Stimulated activated CD4-positive, alpha-beta T cell treated with anti-CD3 and anti-CD28 coated beads, Interleukin-2, amount 100 ng/mL, for 4 hours (primary cell): ENCODE results near the gene CLDN17.

Source experiments
- DNase-seq: peaks from one replicate; pipeline ENCODE4 v3.0.0-alpha.2; 2020; ENCODE audit warnings: low read depth

Gene CLDN17

DNA sequence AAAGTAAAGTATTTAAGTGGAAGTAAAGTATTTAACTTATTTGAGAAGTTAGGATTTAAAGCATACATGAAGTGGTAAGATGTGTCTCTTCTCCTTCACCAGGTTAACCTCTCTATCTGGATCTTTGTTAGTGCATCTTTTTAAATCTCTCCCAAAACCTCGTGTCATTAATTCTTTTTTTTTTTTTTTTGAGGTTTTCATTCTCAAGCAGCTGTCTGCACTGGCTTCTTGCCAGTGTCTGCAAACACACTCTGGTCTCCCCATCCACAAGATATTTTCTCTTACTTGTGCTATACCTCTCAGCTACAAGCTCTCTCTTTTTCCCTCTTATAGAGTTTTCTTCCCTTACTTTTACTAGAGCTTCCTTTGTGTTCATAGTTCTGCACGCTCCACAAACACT lies 49.0 kb downstream of the CLDN17 start:
- no peak for DNase-seq

DNA sequence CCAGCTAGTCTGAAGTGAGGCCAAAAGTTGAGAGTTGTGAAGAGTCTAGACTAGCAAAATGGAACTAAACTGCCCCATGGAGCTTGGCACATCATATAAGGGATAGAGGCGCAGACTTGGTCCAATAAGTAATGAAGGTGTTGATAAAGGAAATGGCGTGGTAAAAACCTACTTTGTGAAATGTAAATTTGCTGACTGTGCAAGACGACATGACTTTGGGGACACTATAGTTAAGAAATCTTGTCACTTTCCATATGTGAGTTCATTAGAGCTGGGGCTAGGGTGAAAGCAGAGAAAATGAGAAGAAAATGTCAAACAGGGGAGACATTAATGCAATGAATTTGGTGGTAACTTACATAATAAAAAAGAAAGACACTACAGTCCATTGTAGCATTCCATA lies 50.1 kb downstream of the CLDN17 start:
- no peak for DNase-seq
